Measurements from ENCODE around the gene TOPORS.

The TOPORS gene

GRCh38 chr9:32581512-32582143, 29.2 kb upstream of the TOPORS start:
- peak; percentile 58 for TF ChIP-seq RAD21 (IDR thresholded peaks at IDR 0.05; ENCODE audit: low read depth)
- TF ChIP-seq EGR1 (IDR thresholded peaks at IDR 0.05): no peak
- no peak for TF ChIP-seq EP300 (IDR thresholded peaks at IDR 0.05; ENCODE audit: borderline replicate concordance)
- TF ChIP-seq TAF1 (IDR thresholded peaks at IDR 0.05; ENCODE audit: low read depth): no peak

GRCh38 chr9:32580631-32581300, 28.4 kb upstream of the TOPORS start:
- TF ChIP-seq EP300 (IDR thresholded peaks at IDR 0.05; ENCODE audit: borderline replicate concordance): no peak
- TF ChIP-seq NFIC (IDR thresholded peaks at IDR 0.05): no peak
- TF ChIP-seq USF1 (IDR thresholded peaks at IDR 0.05): no peak
- TF ChIP-seq RAD21 (IDR thresholded peaks at IDR 0.05; ENCODE audit: low read depth): no peak
- no peak for TF ChIP-seq CREB1 (IDR thresholded peaks at IDR 0.05; ENCODE audit: low read depth)
- no peak for TF ChIP-seq TEAD4 (IDR thresholded peaks at IDR 0.05)
- no peak for TF ChIP-seq FOXM1 (IDR thresholded peaks at IDR 0.05; ENCODE audit: borderline replicate concordance, low read depth)
- no peak for TF ChIP-seq YY1 (IDR thresholded peaks at IDR 0.05; ENCODE audit: low read depth)
- TF ChIP-seq EGR1 (IDR thresholded peaks at IDR 0.05): no peak
- TF ChIP-seq TAF1 (IDR thresholded peaks at IDR 0.05; ENCODE audit: low read depth): no peak
- no peak for TF ChIP-seq ZBTB7A (IDR thresholded peaks at IDR 0.05; ENCODE audit: low read depth)
- no peak for TF ChIP-seq MAX (IDR thresholded peaks at IDR 0.05)
- no peak for TF ChIP-seq CEBPB (IDR thresholded peaks at IDR 0.05)
- TF ChIP-seq REST (IDR thresholded peaks at IDR 0.05; ENCODE audit: low read depth): no peak
- no peak for TF ChIP-seq TCF12 (IDR thresholded peaks at IDR 0.05; ENCODE audit: low read depth)

GRCh38 chr9:32579706-32580331, 27.4 kb upstream of the TOPORS start:
- TF ChIP-seq REST (IDR thresholded peaks at IDR 0.05; ENCODE audit: low read depth) (no peak), TEAD4 (IDR thresholded peaks at IDR 0.05) (no peak), RAD21 (IDR thresholded peaks at IDR 0.05; ENCODE audit: low read depth) (peak; percentile 83)

- TF ChIP-seq CEBPB (IDR thresholded peaks at IDR 0.05) (no peak), TCF12 (IDR thresholded peaks at IDR 0.05; ENCODE audit: low read depth) (no peak), NFIC (IDR thresholded peaks at IDR 0.05) (no peak), TEAD4 (IDR thresholded peaks at IDR 0.05) (no peak)
These were observed 26.6 kb upstream of the TOPORS start for GRCh38 chr9:32578976-32579375.

- TF ChIP-seq TAF1 (IDR thresholded peaks at IDR 0.05; ENCODE audit: low read depth) (no peak), TEAD4 (IDR thresholded peaks at IDR 0.05) (no peak), USF1 (IDR thresholded peaks at IDR 0.05) (no peak), EP300 (IDR thresholded peaks at IDR 0.05; ENCODE audit: borderline replicate concordance) (no peak)
These were observed 24.9 kb upstream of the TOPORS start for GRCh38 chr9:32577316-32577715.

GRCh38 chr9:32574858-32575257, 22.5 kb upstream of the TOPORS start:
- TF ChIP-seq TEAD4 (IDR thresholded peaks at IDR 0.05) (no peak), EGR1 (IDR thresholded peaks at IDR 0.05) (no peak), TAF1 (IDR thresholded peaks at IDR 0.05; ENCODE audit: low read depth) (no peak), REST (IDR thresholded peaks at IDR 0.05; ENCODE audit: low read depth) (no peak), CEBPB (IDR thresholded peaks at IDR 0.05) (no peak), CREB1 (IDR thresholded peaks at IDR 0.05; ENCODE audit: low read depth) (no peak), TCF12 (IDR thresholded peaks at IDR 0.05; ENCODE audit: low read depth) (no peak), USF1 (IDR thresholded peaks at IDR 0.05) (no peak), YY1 (IDR thresholded peaks at IDR 0.05; ENCODE audit: low read depth) (no peak), RAD21 (IDR thresholded peaks at IDR 0.05; ENCODE audit: low read depth) (no peak), NFIC (IDR thresholded peaks at IDR 0.05) (no peak), EP300 (IDR thresholded peaks at IDR 0.05; ENCODE audit: borderline replicate concordance) (no peak), ZBTB7A (IDR thresholded peaks at IDR 0.05; ENCODE audit: low read depth) (no peak), MAX (IDR thresholded peaks at IDR 0.05) (no peak), FOXM1 (IDR thresholded peaks at IDR 0.05; ENCODE audit: borderline replicate concordance, low read depth) (no peak)

Data from Ishikawa (cell line).